ENCODE measurements around the gene PIN1.

The PIN1 gene

GRCh38 chr19:9865732-9866501, 30.8 kb downstream of the PIN1 start:
- no peak for TF ChIP-seq CTCF (conservative IDR thresholded peaks at IDR 0.05; ENCODE audit: control insufficient read depth, insufficient read depth, low read depth, low read length)
- H3K4me3 ChIP-seq (ENCODE audit: control insufficient read depth, low read depth, low read length): no peak overlapping the region
- DNase-seq (ENCODE audit: low read depth): no peak

GRCh38 chr19:9868983-9869617, 34.0 kb downstream of the PIN1 start:
- TF ChIP-seq CTCF (conservative IDR thresholded peaks at IDR 0.05; ENCODE audit: control insufficient read depth, insufficient read depth, low read depth, low read length): no peak
- H3K4me3 ChIP-seq (ENCODE audit: control insufficient read depth, low read depth, low read length): no peak overlapping the region
- peak; percentile 23 for DNase-seq (ENCODE audit: low read depth)

- DNase-seq (ENCODE audit: low read depth): no peak
- no peak for TF ChIP-seq CTCF (conservative IDR thresholded peaks at IDR 0.05; ENCODE audit: control insufficient read depth, insufficient read depth, low read depth, low read length)
- H3K4me3 ChIP-seq (ENCODE audit: control insufficient read depth, low read depth, low read length): no peak overlapping the region
Observed at GRCh38 chr19:9871626-9872338, 36.7 kb downstream of the PIN1 start.

GRCh38 chr19:9872618-9873242, 37.6 kb downstream of the PIN1 start:
- DNase-seq (ENCODE audit: low read depth): no peak
- no peak overlapping the region for H3K4me3 ChIP-seq (ENCODE audit: control insufficient read depth, low read depth, low read length)
- no peak for TF ChIP-seq CTCF (conservative IDR thresholded peaks at IDR 0.05; ENCODE audit: control insufficient read depth, insufficient read depth, low read depth, low read length)

GRCh38 chr19:9875031-9875627, 40.0 kb downstream of the PIN1 start:
- TF ChIP-seq CTCF (conservative IDR thresholded peaks at IDR 0.05; ENCODE audit: control insufficient read depth, insufficient read depth, low read depth, low read length): no peak
- no peak overlapping the region for H3K4me3 ChIP-seq (ENCODE audit: control insufficient read depth, low read depth, low read length)

GRCh38 chr19:9875796-9876195, 40.7 kb downstream of the PIN1 start:
- DNase-seq (ENCODE audit: low read depth): no peak
- no peak for TF ChIP-seq CTCF (conservative IDR thresholded peaks at IDR 0.05; ENCODE audit: control insufficient read depth, insufficient read depth, low read depth, low read length)
- H3K4me3 ChIP-seq (ENCODE audit: control insufficient read depth, low read depth, low read length): no peak overlapping the region

More at GRCh38 chr19:9875031-9875627, 40.0 kb downstream of the PIN1 start:
- DNase-seq (ENCODE audit: low read depth): no peak
